Mucosa of descending colon (tissue), 3 donors: ENCODE results near the gene COL28A1. TPM values are rescaled to one million over a fixed set of nuclear protein-coding genes. Genes with fewer than 3 reads are reported as not detected.
A peak's percentile ranks its signal among the peaks of the same experiment; 100 is the strongest.

Experiments used
- ATAC-seq: fragments of 200-7000 bp; cut with Tn5 transposase; one replicate; pipeline ENCODE4 v1.9.1; 2020; ENCODE audit warnings: mild to moderate bottlenecking, moderate library complexity
- DNase-seq, 3 donors: peaks; one replicate each; pipeline ENCODE4 v3.0.0-alpha.2; 2020
- H3K36me3 ChIP-seq: fragments of 200-600 bp; one replicate; pipeline ENCODE4 v1.8.0; 2021; ENCODE audit warnings: low read depth, mild to moderate bottlenecking
- H3K4me1 ChIP-seq: fragments of 200-600 bp; one replicate; pipeline ENCODE4 v1.8.0; 2021; ENCODE audit warnings: low read depth, mild to moderate bottlenecking
- H3K4me3 ChIP-seq: fragments of 200-600 bp; one replicate; pipeline ENCODE4 v1.8.0; 2021; ENCODE audit warnings: mild to moderate bottlenecking
- H3K9me3 ChIP-seq: fragments of 200-600 bp; one replicate; pipeline ENCODE4 v1.8.0; 2021; ENCODE audit warnings: mild to moderate bottlenecking
- intact Hi-C, 2 donors: fragments of 100-400 bp; cut with DNase I in 1 of 2; cut with micrococcal nuclease in 1 of 2; formaldehyde crosslinking; loops; one replicate each; pipeline versions ENCODE4 v1.11.0 to v1.11.1; 2022; cut with DNase I, micrococcal nuclease
- total RNA-seq, 3 donors: library from RNA; stranded (reverse); fragmentation: NEBNext Ultra II Directional in 2 of 3; extraction: Animal tissue kit (Norgen Biotek cat#: 25700) in 2 of 3; gene quantifications; one replicate each; pipeline versions ENCODE4 v1.2.1 to v1.2.4, GENCODE V29; 2021 to 2023
- TF ChIP-seq, protein P1 (sequence below): fragments of 200-600 bp; IDR thresholded peaks from one replicate; pipeline ENCODE4 v1.8.0; 2022; ENCODE audit warnings: antibody characterized with exemption, mild to moderate bottlenecking
- donor health status: DM: no; HTN: no; CAD: no; lungs with moderate emphysema.
- donor health status: DM: no; HTN: no; CAD: no.
- donor health status: DM: no; HTN: yes; CAD: no.

Gene COL28A1
- total RNA-seq, 3 donors from 2014 or later: 2.9 to 19.0 (median 4.1) TPM

DNA sequence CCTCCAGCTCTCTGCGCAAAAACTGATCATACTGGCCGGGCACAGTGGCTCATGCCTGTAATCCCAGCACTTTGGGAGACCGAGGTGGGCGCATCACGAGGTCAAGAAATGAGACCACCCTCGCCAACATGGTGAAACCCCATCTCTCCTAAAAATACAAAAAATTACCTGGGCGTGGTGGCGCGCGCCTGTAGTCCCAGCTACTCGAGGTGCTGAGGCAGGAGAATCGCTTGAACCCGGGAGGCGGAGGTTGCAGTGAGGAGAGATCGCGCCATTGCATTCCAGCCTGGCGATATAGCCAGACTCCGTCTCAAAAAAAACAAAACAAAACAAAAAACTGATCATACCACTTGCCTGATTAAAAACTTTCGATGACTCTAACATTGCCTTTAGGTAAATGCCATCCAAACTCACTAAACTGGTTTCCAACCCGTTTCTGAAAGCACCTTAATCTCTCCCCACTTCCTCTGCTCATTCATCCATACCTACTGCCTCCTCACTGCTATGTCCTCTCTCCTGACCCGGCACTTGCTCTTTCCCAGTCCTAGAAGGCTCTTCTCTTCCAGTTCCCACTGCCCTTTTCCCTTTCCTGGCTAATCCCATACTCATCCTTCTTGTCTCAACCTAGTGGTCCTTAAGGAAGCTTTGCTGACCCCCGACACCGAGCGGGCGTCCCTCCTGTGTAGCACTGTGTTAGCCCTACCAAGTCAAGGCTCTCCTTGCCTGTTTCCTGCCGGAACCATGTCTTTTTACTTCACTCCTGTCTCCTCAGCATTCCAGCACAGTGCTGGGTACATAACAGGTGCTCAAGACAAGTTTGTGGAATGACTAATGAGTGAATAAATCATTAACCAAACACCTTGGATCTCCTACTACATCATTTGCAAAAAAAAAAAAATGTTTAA, 30.3 kb upstream of the COL28A1 start:
- peak; percentile 69 for ATAC-seq
- peaks cover 18% of the 10 kb centered on the region for H3K4me1 ChIP-seq
- H3K4me3 ChIP-seq: peak overlapping the region; percentile 63
- H3K9me3 ChIP-seq: no peaks in the 10 kb centered on the region
- intact Hi-C loops: no loop called here
- TF ChIP-seq, protein P1, sequence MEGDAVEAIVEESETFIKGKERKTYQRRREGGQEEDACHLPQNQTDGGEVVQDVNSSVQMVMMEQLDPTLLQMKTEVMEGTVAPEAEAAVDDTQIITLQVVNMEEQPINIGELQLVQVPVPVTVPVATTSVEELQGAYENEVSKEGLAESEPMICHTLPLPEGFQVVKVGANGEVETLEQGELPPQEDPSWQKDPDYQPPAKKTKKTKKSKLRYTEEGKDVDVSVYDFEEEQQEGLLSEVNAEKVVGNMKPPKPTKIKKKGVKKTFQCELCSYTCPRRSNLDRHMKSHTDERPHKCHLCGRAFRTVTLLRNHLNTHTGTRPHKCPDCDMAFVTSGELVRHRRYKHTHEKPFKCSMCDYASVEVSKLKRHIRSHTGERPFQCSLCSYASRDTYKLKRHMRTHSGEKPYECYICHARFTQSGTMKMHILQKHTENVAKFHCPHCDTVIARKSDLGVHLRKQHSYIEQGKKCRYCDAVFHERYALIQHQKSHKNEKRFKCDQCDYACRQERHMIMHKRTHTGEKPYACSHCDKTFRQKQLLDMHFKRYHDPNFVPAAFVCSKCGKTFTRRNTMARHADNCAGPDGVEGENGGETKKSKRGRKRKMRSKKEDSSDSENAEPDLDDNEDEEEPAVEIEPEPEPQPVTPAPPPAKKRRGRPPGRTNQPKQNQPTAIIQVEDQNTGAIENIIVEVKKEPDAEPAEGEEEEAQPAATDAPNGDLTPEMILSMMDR: no peak
- peak; percentile 44 to 58 (median 57) for DNase-seq
- no peaks in the 10 kb centered on the region for H3K36me3 ChIP-seq

DNA sequence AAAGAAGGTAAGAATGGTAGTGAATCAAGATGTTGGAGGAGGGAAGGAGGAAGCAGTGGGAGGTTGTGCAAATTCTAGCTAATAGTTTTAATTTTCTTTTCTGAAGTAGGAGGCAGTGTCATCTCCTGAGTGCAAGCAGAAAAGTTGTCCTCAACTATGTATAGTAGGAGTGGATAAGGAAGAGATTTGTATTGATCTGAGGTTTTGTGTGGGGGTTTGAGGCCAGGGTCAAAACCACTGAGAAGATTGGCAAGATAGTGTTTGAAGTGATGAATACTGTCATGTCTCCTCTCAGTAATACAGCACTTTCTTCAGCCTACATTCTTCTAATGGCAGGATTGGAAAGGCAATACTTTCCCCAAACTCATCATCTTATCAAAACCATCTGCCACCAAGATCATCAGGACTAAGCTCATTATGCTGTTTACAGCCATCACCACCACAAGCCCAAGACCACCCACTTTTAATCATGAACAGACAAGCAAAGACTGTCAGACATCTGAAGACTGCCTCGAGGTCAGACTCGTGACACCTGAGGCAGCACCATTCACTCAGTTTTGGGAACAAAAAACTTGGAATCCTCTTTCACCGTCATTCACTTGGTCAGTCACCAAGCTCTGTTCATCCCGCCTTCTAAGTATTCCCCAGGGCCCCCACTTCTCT, 29.5 kb upstream of the COL28A1 start:
- Histone ChIP-seq H3K4me3 (no peak overlapping the region), H3K36me3 (no peaks in the 10 kb centered on the region), H3K9me3 (no peaks in the 10 kb centered on the region), H3K4me1 (peaks cover 18% of the 10 kb centered on the region)
- no peak for DNase-seq
- intact Hi-C loops: no loop called here
- no peak for ATAC-seq
- TF ChIP-seq, protein P1: no peak

DNA sequence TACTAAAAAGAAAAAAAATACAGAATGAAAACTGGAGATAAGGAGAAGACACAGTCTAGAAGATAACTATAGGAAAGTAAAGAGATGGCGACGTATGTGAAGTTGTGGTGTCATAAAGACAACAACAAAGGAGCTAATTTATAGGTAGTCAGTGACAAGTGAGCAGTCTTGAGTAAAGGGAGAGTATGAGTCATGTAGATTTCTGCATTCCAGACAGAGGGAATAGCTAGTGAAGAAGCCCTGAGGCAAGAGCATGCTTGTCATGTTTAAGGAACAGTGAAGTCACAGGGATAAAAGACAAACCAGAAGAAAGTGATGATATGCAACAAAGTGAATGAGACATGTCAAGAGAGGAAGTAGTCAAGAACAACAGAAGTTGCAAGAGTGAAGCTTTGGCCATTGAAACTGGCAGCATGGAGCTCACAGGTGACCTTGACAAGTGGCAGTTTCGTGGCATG, 28.7 kb upstream of the COL28A1 start:
- ATAC-seq (no peak), DNase-seq (no peak)
- Histone ChIP-seq H3K4me3 (no peak overlapping the region), H3K9me3 (no peaks in the 10 kb centered on the region), H3K36me3 (no peaks in the 10 kb centered on the region), H3K4me1 (peaks cover 17% of the 10 kb centered on the region)
- intact Hi-C loops: no loop called here
- TF ChIP-seq, protein P1: no peak

DNA sequence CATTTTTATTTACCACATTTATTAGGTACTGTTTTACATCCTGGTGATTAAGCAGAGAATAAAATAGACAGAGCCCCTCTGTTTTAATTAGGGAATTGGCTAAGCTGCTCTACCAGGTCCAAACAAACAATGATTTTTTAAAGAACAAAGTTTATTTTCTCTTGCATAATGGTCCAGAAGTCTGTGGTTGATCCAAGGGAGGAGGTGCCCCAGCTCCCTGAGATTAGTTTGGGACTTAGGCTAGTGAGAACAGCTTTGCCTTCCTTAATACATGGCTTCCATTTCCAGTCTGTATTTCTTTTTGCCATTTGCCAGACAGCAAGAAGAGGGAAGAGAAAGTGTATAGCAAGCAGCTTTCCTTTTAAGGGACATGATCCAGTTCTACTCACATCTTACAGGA, 28.1 kb upstream of the COL28A1 start:
- Histone ChIP-seq H3K9me3 (no peaks in the 10 kb centered on the region), H3K4me3 (no peak overlapping the region), H3K4me1 (peaks cover 11% of the 10 kb centered on the region), H3K36me3 (no peaks in the 10 kb centered on the region)
- TF ChIP-seq, protein P1: no peak
- no peak for DNase-seq
- intact Hi-C loops: no loop called here
- no peak for ATAC-seq

DNA sequence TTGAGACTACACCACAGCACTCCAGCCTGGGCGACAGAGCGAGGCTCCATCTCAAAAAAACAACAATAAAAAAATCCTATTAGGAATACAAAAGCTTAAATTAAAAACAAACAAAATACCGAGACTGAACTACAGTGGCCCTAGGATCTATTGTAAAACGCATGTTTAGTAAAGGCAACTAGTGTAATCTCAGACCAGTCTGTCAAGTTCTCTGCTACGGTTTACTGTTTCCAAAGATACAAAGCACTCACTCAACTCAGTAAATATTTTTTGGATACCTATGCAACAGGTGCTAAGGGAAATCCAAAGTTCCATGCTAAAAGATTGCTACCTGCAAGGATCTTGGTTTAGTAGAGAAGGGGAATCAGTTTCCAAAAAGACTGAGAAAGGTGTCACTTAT, 27.6 kb upstream of the COL28A1 start:
- TF ChIP-seq, protein P1: no peak
- DNase-seq (no peak), ATAC-seq (no peak)
- Histone ChIP-seq H3K4me3 (no peak overlapping the region), H3K4me1 (peaks cover 6% of the 10 kb centered on the region), H3K36me3 (no peaks in the 10 kb centered on the region), H3K9me3 (no peaks in the 10 kb centered on the region)
- intact Hi-C loops: no loop called here
